GM13976 (cell line): ENCODE data around the gene CD2BP2.

ENCODE experiments used
- DNase-seq: peaks from one replicate; pipeline ENCODE4 v3.0.0; 2012; ENCODE audit warnings: low spot score
- CTCF ChIP-seq: IDR thresholded peaks from 2 replicates; pipeline ENCODE4 v1.5.1; 2012; ENCODE audit warnings: borderline replicate concordance, mild to moderate bottlenecking; ENCODE audit not compliant: insufficient read depth; ENCODE audit errors: extremely low read depth, missing control alignments, control extremely low read depth
- in situ Hi-C: fragments of 300-500 bp; cut with MboI; formaldehyde crosslinking; loops from one replicate; pipeline ENCODE4 v1.12.0; 2022; ENCODE audit warnings: low sequenced_read_pairs, mixed read lengths, inconsistent platforms; ENCODE audit not compliant: unreplicated experiment

CD2BP2 gene

GRCh38 chr16:30367349-30368009, 12.4 kb upstream of the CD2BP2 start:
- no peak for TF ChIP-seq CTCF
- DNase-seq, result no peak
- in situ Hi-C loops, result no loop called here

- DNase-seq, result no peak
- in situ Hi-C loops, result no loop called here
- TF ChIP-seq CTCF, result no peak
These were observed 11.4 kb upstream of the CD2BP2 start for GRCh38 chr16:30366511-30366910.

DNA sequence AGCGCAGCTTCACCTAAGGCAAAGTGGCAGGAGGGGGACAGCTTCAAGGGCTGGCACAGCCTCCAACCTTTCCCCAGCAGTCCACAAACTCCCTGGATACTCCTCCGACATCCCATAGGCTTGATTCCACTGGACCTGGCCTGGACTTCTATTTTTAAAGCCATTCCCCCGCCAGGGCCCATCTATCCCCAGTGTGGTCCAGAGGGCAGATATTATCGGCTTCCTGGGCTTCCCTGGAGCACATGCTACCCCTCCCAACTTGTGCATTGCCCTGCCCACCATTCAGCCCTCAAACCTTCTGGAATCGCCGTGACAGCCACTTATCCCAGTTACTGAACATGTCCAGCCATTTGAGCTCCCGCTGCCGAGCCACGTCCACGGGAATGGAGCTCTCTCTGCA, 10.1 kb upstream of the CD2BP2 start:
- DNase-seq, result no peak
- no peak for TF ChIP-seq CTCF
- in situ Hi-C loops, result no loop called here

DNA sequence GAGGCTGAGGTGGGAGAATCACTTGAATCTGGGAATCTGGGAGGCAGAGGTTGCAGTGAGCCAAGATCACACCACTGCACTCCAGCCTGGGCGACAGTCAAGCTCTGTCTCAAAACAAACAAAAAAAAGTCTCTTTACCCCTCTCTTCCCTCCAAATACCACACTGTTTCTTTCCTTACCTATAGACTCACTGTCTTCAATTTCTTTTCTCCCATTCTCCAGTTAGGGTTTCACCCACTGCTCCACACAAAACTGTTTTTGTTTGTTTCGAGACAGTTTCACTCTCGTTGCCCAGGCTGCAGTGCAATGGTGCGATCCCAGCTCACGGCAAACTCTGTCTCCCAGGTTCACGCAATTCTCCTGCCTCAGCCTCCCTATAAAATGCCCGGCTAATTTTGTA, 6.1 kb upstream of the CD2BP2 start:
- in situ Hi-C loops, result no loop called here
- TF ChIP-seq CTCF, result no peak

GRCh38 chr16:30359871-30360170, 4.7 kb upstream of the CD2BP2 start:
- in situ Hi-C loops, result no loop called here
- DNase-seq, result no peak
- no peak for TF ChIP-seq CTCF

More for the DNA sequence above, 6.1 kb upstream of the CD2BP2 start:
- no peak for DNase-seq

DNA sequence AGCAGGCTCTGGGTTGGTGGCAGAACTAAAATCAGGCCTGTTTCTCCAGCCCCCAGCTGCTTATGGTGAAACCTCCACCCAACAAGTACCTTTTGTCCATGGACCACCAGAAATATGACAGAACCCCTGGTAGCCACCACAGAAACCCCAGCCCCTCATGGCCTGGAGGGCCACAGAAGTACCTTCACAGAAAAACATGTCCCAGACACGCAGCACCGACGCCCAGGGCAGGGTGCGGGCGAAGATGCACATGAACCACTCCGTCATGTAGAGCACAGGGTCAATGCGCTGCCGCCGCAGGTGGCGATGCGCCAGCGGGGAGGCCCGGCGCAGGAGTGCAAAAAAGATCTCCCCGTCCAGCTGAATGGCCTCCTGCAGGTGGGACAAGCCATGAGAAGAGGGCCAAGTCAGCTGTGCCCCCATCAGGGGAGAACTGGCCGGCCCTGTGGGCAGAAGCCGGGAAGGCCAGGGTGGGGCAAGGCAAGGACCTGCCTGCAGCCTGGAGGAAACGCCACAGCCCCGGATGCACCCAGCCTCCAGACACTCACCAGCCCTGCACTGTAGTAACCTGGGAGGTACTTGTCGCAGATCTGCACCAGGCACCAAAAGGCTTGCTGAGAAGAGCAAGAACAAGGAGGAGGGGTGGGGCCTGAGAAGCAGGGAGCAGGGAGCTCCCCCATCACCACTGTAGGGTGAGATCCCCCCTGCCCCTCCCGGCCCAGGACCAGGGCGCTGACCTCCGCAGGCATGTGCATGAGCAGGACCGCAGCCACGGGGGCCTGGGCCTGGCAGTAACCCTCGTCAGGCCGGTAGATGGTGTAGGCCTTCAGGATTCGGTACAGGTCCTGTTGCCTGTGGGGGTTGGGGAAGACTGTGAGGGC, 4.1 kb upstream of the CD2BP2 start:
- in situ Hi-C loops, result no loop called here
- no peak for TF ChIP-seq CTCF
- no peak for DNase-seq
